Stimulated activated CD4-positive, alpha-beta T cell treated with anti-CD3 and anti-CD28 coated beads, Interleukin-4, amount 100 ng/mL, for 4 hours (primary cell): ENCODE measurements around the gene GLCCI1.
"Not testable (repeated sequence)": the region's sequence is repeated elsewhere in the genome, so short reads cannot be mapped to it uniquely, and the experiment has no call there.

ENCODE experiments used
- DNase-seq, 2 experiments: peaks; one replicate each; pipeline ENCODE4 v3.0.0-alpha.2; 2020

The GLCCI1 gene

GRCh38 chr7:7990441-7990761, 21.8 kb downstream of the GLCCI1 start:
- no peak for DNase-seq

DNA sequence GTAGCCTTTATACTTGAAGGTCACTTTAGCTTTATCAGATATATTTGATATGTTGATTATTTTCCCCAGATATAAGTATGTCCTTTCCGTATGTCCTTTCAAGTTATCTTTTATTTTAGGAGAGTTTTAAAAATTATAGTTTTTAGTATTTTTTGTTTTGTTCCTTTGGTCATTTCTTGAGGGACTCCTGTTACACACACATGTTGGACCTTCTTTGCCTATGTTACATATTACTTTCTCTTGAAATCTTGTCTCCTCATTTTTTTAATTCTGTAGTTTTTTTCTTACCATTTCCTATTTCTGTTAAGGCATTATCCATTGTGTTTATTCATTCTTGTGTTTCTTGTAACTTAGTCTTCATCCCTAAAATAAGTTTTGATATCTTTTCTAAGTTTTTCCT, 23.9 kb downstream of the GLCCI1 start:
- no peak for DNase-seq

- DNase-seq: not testable (repeated sequence)
Observed at GRCh38 chr7:7995348-7995747, 26.8 kb downstream of the GLCCI1 start.

GRCh38 chr7:7996568-7996967, 28.0 kb downstream of the GLCCI1 start:
- no peak for DNase-seq

DNA sequence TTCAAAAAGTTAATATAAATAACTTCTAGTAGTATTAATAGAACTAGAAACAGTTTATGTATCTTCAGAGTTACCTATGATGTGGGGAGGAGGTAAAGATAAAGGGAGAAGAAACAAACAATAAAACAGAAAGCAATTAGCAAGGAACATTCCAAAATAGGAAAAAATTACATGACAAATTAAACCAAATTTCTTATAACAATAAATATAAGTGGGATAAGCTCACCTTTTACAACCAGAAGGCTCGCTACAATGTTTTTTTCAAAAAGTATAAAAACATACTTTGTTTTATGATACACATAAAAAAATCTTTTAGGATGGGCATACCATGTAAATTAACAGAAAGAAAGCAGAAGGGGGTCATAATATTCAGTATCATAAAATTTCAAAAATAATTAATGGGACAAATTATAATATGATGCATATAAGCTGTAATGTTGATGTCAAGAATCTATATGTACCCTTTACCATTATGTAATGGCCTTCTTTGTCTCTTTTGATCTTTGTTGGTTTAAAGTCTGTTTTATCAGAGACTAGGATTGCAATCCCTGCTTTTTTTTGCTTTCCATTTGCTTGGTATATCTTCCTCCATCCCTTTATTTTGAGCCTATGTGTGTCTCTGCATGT, 31.8 kb downstream of the GLCCI1 start:
- DNase-seq: no peak

GRCh38 chr7:8003077-8003476, 34.5 kb downstream of the GLCCI1 start:
- DNase-seq: no peak

DNA sequence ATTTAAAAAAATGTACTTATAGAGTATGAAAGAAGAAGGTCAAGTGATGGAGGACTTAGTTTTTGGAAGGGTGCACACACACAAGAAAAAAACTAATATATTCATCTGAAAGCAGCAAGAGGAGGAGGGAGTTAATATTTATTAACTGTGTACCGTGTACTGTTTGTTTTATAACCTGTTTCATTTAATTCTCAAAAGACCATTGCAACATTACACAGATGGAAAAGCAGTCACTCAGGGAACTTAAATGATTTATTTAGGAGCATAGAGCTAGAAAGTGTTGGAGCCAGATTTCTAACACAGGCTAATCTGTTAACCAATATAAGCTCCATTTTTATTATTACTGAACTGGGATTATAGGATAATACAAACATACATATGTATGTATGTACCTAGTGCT, 36.7 kb downstream of the GLCCI1 start:
- no peak for DNase-seq

DNA sequence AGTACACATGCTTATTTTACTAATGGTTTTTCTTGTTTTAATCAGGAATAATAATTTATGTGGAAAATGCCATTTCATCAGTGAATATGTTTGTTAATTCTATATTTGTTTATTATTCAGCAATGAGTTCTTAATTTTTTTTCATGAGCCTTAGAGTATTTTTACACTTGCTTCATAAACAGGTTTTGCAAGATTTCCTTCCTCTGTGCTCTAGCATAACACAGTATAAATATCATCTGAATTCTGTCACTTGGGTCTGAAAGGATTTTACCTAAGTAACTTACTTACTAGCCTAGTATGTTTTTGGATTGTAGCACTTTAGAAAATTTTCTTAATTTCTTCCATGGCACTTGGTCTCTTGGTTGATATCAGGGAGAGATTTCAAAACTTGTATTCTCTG, 45.8 kb downstream of the GLCCI1 start:
- no peak for DNase-seq

- no peak for DNase-seq
Observed at GRCh38 chr7:8015100-8015745, 46.6 kb downstream of the GLCCI1 start.

DNA sequence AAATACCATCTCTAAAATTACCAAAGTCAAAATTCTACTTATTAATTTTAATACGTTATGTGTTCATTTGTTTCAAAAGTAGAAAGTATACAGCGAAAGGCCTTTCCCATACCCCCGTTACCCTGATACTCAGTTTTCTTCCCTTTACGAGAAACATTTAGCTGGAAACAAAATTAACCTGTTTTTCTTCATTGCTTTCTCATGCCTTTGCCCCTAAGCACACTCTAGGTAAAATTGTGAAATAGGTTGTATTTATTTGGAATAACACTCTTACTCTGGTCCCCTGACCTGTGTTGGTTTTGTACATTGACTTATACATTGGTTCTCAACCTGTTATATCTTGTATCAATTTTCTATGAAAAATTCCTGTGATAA, 47.1 kb downstream of the GLCCI1 start:
- no peak for DNase-seq

DNA sequence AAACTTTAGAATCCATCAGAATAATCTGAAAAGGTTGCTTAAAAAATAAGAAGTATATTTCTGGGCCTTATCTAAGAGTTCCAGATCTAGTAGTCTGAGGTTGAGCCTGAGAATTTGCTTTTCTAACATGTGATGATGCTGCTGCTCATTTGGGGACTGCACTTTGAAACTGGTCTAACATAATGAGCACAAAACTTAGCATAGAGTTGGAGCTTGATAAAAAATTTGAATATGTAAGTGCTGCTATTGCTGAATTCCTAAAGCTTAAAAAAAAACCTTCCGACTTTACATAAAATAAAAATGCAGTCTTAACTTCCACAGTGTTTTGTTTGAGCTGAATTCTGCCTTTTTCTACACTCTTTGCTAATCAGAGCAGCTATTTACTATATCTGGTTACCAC, 48.8 kb downstream of the GLCCI1 start:
- no peak for DNase-seq

- no peak for DNase-seq
Observed at GRCh38 chr7:8018961-8019360, 50.4 kb downstream of the GLCCI1 start.

DNA sequence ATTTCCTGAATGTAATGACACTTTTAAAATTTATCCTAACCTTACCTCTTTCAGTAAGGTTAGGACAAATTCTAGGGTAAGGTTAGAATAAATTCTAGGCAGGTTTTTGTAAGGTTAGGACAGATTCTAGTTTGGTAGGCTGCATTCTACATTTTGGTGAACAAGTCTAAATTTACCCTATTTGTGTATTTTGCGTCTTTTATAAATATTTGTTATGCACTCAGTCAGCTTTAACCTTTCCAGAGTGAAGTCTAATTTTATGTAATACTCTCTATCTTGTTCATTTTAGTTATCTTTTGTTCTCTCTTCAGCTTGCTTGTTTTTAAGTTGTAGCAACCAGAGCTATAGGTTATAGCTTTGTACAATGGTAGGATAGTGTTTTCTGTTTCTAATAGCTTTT, 54.0 kb downstream of the GLCCI1 start:
- no peak for DNase-seq

DNA sequence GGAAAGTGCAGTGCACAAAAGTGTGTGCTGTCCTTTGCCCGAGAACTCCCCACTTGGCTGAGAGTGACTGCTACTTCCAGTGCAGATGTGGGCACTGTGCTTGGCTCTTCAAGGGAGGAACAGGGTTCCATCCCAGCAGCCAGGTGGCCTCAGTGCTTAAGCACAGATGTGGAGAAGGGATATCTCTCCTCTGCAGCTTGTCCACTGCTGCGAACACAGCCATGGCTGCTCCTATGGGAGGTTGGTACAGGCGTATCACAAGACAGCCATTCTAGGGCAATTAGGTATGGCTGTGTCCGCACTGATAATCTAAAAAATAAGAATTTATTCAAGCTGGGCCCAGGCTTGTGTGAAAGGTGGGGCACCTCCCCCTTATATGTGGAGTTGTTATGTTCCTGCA, 66.6 kb downstream of the GLCCI1 start:
- no peak for DNase-seq

- no peak for DNase-seq
Observed at GRCh38 chr7:8035647-8036518, 67.3 kb downstream of the GLCCI1 start.

GRCh38 chr7:8037151-8037550, 68.6 kb downstream of the GLCCI1 start:
- no peak for DNase-seq

DNA sequence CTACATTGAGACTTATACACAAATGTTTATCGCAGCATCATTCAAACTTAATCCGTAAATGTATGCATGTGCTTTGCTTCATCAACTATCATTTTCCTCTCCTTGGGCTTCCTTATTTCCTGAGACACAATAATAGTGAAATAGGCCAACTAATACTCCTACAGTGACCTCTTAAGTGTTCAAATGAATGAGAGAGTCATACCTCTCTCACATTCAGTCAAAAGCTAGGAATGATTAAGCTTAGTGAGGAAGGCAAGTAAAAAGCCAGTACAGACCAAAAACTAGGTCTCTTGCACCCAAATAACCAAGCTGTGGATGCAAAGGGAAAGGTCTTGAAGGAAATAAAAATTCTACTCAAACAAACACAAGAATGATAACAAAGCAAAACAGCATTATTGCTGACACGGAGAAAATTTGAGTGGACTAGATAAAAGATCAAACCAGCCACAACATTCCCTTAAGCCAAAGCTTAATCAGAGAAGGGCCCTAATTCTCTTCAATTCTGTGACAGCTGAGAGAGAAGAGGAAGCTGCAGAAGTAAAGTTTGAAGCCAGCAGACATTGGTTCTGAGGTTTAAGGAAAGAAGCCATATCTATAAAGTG, 72.3 kb downstream of the GLCCI1 start:
- DNase-seq: no peak

GRCh38 chr7:8042796-8043535, 74.4 kb downstream of the GLCCI1 start:
- DNase-seq: no peak

GRCh38 chr7:8044761-8045430, 76.3 kb downstream of the GLCCI1 start:
- no peak for DNase-seq

DNA sequence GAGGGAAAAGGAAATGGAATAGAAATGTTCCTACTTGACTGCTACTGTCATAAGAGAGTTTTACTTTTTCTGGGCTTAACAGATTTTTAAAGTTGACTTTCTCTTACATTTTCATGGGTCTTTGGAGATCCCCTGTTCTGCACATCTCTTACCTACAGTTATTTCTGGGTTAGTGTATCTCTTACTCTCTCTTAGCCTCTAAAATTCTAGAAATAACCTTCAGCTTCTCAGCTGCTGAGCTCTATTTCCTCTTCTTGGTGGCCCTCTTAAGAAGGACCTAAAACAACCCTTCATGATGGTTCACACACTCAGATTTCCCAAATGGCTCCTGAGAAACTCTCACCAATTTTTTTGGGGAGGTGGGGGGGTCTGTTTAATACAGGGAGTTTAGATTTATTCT, 79.5 kb downstream of the GLCCI1 start:
- not testable (repeated sequence) for DNase-seq

- DNase-seq: no peak
Observed at GRCh38 chr7:8051373-8051772, 82.8 kb downstream of the GLCCI1 start.

DNA sequence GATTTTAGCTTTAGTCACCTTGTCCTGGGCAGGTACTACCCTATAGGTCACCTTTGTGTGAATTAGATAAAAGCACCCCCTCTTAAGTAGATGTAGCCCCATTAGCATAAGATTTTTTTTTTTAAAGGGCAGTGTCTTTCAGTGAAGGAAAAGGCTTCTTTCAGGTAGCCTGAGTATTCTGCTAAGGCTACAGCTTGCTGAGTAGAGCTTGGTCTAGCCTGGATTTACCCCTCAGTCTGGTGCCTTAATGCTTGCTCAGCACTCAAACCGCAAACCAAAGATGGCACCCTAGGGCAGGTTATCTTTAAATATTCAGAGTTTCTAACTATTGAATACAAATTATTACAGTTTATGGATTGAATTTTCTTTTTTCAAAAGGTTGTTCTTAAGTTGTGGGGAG, 83.4 kb downstream of the GLCCI1 start:
- DNase-seq: no peak

- no peak for DNase-seq
Observed at GRCh38 chr7:8052824-8053223, 84.2 kb downstream of the GLCCI1 start.
